DMS153 (cell line): ENCODE measurements around the gene RXRG.

Experiments
- DNase-seq: peaks from one replicate; lab custom pipeline; 2025; lab: John Stamatoyannopoulos, UW

RXRG gene

GRCh38 chr1:165369255-165369848 is 75.6 kb downstream of the RXRG start:
- DNase-seq, result no peak

GRCh38 chr1:165367375-165367993 is 77.4 kb downstream of the RXRG start:
- peak; percentile 40 for DNase-seq

- DNase-seq, result no peak
These were observed 79.6 kb downstream of the RXRG start for GRCh38 chr1:165365341-165365740.

- peak; percentile 60 for DNase-seq
These were observed 80.3 kb downstream of the RXRG start for GRCh38 chr1:165364568-165365133.

- no peak for DNase-seq
These were observed 88.0 kb downstream of the RXRG start for GRCh38 chr1:165356876-165357275.

GRCh38 chr1:165355977-165356811 is 88.7 kb downstream of the RXRG start, which contains the start of gene LMX1A:
TSS of gene LMX1A (minus strand) at chr1:165356715. CDS start at chr1:165355559, 1,156 bp downstream.
- DNase-seq, result no peak

- no peak for DNase-seq
These were observed 89.6 kb downstream of the RXRG start for GRCh38 chr1:165355139-165355976.

- DNase-seq, result no peak
These were observed 90.2 kb downstream of the RXRG start for GRCh38 chr1:165354739-165355138.

GRCh38 chr1:165353731-165354671 is 90.9 kb downstream of the RXRG start:
- DNase-seq, result no peak

GRCh38 chr1:165352442-165353293 is 92.3 kb downstream of the RXRG start:
- DNase-seq, result no peak

- DNase-seq, result no peak
These were observed 93.0 kb downstream of the RXRG start for GRCh38 chr1:165351863-165352441.
